Fibroblast of lung (primary cell): ENCODE results near the gene PRDX6.

ENCODE experiments used
- EZH2 ChIP-seq: IDR thresholded peaks from 2 replicates; pipeline ENCODE4 v1.5.1; 2012; ENCODE audit warnings: low read length, control low read depth, mild to moderate bottlenecking; ENCODE audit errors: missing control alignments
- TF ChIP-seq, protein P1 (sequence below), 2 donors: IDR thresholded peaks in 1 of 2; conservative IDR thresholded peaks in 1 of 2; 1 replicate in 1 of 2; 2 replicates in 1 of 2; pipeline ENCODE4 v1.5.1; 2011 to 2012; ENCODE audit warnings: low read length in 2 of 2, control low read depth in 1 of 2, inconsistent platforms in 1 of 2, low read depth in 1 of 2, mild to moderate bottlenecking in 1 of 2

DNA sequence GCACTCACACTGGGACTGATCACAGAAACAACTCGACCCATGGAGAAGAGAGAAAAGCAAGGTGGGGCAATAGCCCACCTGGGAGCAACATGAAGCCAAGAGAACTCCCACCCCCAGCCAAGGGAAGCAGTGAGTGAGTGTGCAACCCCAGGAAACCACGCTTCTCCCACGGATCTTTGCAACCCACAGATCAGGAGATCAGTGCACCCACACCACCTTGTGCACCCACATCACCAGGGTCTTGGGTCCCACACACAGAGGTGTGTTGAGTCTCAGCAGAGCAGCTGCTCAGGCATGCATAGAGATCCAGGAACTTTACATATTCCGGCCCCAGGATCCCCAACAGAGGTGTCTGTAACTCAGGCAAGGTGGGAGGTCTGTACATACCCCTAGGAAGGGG, 17.2 kb upstream of the PRDX6 start:
- TF ChIP-seq, protein P1, sequence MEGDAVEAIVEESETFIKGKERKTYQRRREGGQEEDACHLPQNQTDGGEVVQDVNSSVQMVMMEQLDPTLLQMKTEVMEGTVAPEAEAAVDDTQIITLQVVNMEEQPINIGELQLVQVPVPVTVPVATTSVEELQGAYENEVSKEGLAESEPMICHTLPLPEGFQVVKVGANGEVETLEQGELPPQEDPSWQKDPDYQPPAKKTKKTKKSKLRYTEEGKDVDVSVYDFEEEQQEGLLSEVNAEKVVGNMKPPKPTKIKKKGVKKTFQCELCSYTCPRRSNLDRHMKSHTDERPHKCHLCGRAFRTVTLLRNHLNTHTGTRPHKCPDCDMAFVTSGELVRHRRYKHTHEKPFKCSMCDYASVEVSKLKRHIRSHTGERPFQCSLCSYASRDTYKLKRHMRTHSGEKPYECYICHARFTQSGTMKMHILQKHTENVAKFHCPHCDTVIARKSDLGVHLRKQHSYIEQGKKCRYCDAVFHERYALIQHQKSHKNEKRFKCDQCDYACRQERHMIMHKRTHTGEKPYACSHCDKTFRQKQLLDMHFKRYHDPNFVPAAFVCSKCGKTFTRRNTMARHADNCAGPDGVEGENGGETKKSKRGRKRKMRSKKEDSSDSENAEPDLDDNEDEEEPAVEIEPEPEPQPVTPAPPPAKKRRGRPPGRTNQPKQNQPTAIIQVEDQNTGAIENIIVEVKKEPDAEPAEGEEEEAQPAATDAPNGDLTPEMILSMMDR (conservative IDR thresholded peaks at IDR 0.05 in 1 of 2, IDR thresholded peaks at IDR 0.05 in 1 of 2; ENCODE audit: low read depth in 1 of 2, low read length in 2 of 2) = no peak
- TF ChIP-seq EZH2 = no peak
